Ishikawa (cell line): Measurements from ENCODE around the gene NOS1AP.

Source experiments
- CEBPB ChIP-seq: IDR thresholded peaks from 2 replicates; pipeline ENCODE4 v1.6.1; 2012
- CREB1 ChIP-seq: IDR thresholded peaks from 2 replicates; pipeline ENCODE4 v1.6.1; 2012; ENCODE audit warnings: low read depth
- EGR1 ChIP-seq: IDR thresholded peaks from 2 replicates; pipeline ENCODE4 v1.6.1; 2012
- EP300 ChIP-seq: IDR thresholded peaks from 2 replicates; pipeline ENCODE4 v1.6.1; 2012; ENCODE audit warnings: borderline replicate concordance
- FOXM1 ChIP-seq: IDR thresholded peaks from 2 replicates; pipeline ENCODE4 v1.6.1; 2012; ENCODE audit warnings: low read depth, borderline replicate concordance
- NFIC ChIP-seq: IDR thresholded peaks from 2 replicates; pipeline ENCODE4 v1.6.1; 2012
- RAD21 ChIP-seq: IDR thresholded peaks from 2 replicates; pipeline ENCODE4 v1.6.1; 2012; ENCODE audit warnings: low read depth
- REST ChIP-seq: IDR thresholded peaks from 2 replicates; pipeline ENCODE4 v1.6.1; 2012; ENCODE audit warnings: low read depth, mild to moderate bottlenecking
- TAF1 ChIP-seq: IDR thresholded peaks from 2 replicates; pipeline ENCODE4 v1.6.1; 2012; ENCODE audit warnings: low read depth, mild to moderate bottlenecking
- TCF12 ChIP-seq: IDR thresholded peaks from 2 replicates; pipeline ENCODE4 v1.6.1; 2012; ENCODE audit warnings: low read depth
- TEAD4 ChIP-seq: IDR thresholded peaks from 2 replicates; pipeline ENCODE4 v1.6.1; 2012
- USF1 ChIP-seq: IDR thresholded peaks from 2 replicates; pipeline ENCODE4 v1.6.1; 2012
- YY1 ChIP-seq: IDR thresholded peaks from 2 replicates; pipeline ENCODE4 v1.6.1; 2012; ENCODE audit warnings: low read depth
- ZBTB7A ChIP-seq: IDR thresholded peaks from 2 replicates; pipeline ENCODE4 v1.6.1; 2012; ENCODE audit warnings: low read depth
- TF ChIP-seq, protein P1 (sequence below): IDR thresholded peaks from 2 replicates; pipeline ENCODE4 v1.6.1; 2012

The NOS1AP gene

GRCh38 chr1:162193815-162194214, 124.3 kb downstream of the NOS1AP start:
- peak; percentile 39; the same call in 1 of the 2 replicates for TF ChIP-seq TCF12
- TF ChIP-seq TEAD4, result no peak
- TF ChIP-seq EP300, result no peak
- no peak for TF ChIP-seq EGR1
- TF ChIP-seq NFIC, result peak; percentile 71

GRCh38 chr1:162195567-162195966, 126.1 kb downstream of the NOS1AP start:
- no peak for TF ChIP-seq ZBTB7A

DNA sequence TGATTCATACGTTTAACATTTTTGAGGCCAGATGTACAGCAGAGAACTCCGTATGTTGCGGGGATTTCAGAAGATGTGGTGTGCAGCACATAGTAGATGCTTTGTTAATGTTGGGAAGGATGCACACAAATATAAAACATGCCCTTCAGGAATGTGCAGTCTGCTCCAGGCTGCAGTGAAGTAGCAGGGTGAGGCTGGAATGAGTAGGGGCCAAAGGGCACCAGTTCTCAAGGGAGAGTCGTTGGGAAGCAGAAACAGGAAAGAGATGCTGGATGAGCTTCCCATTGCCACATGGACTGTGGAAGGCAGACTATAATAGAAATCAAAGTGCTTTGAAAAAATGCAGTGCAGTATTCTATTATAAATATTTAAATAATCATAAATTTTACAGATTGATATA, 126.9 kb downstream of the NOS1AP start:
- no peak for TF ChIP-seq TEAD4
- TF ChIP-seq TAF1, result no peak
- TF ChIP-seq NFIC, result no peak
- TF ChIP-seq, protein P1, sequence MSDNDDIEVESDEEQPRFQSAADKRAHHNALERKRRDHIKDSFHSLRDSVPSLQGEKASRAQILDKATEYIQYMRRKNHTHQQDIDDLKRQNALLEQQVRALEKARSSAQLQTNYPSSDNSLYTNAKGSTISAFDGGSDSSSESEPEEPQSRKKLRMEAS, result no peak
- no peak for TF ChIP-seq EP300
- TF ChIP-seq REST, result no peak
- no peak for TF ChIP-seq RAD21
- no peak for TF ChIP-seq EGR1
- TF ChIP-seq YY1, result no peak
- TF ChIP-seq FOXM1, result no peak
- TF ChIP-seq CEBPB, result no peak
- TF ChIP-seq CREB1, result no peak
- TF ChIP-seq ZBTB7A, result no peak
- TF ChIP-seq TCF12, result no peak
- no peak for TF ChIP-seq USF1

GRCh38 chr1:162197041-162197531, 127.6 kb downstream of the NOS1AP start:
- TF ChIP-seq CEBPB (no peak), FOXM1 (no peak), EGR1 (no peak)

- TF ChIP-seq REST (no peak), RAD21 (no peak), YY1 (no peak), TAF1 (no peak), ZBTB7A (no peak), CEBPB (no peak), USF1 (no peak), NFIC (no peak), EGR1 (no peak), EP300 (no peak), CREB1 (no peak), TCF12 (no peak), FOXM1 (no peak), TEAD4 (no peak)
- TF ChIP-seq, protein P1, result no peak
Observed at GRCh38 chr1:162197615-162198421, 128.3 kb downstream of the NOS1AP start.

DNA sequence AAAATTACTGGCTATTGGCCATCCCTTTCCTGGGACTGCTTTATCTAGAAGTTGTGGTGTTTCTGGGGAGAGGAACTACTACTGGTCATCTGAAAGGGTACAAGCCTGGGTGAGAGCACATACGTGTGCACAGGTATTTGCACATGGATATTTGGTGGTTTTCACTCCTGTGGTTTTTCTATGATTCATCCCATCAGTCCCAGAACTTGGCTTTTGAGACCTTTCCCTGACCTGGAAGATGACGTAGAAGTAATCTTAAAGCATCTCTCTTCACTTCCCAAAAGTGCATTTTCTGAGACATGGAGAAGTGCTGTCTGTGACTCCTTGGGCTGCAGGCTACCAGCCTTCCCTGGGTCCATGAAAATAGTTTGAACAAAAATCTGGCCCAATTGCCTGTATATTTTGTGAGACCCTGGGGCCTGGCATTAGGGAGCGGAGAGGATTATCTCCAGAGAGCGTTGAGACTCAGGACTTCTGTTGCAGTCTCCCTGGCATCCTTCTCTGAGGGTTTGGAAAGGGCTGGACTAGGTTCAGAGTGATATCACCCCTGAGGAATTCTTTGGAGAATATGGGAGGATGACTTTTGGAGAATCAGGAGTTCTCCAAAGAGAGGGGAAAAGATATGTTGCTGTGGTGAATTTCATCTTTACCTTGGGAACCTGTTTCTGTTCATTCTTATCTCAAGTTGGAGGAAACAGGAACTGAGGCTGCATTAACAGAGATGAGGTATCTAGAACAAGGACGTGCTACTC, 130.8 kb downstream of the NOS1AP start:
- TF ChIP-seq YY1, result no peak
- no peak for TF ChIP-seq NFIC
- no peak for TF ChIP-seq CEBPB
- no peak for TF ChIP-seq TCF12
- TF ChIP-seq EP300, result no peak
- no peak for TF ChIP-seq REST
- TF ChIP-seq EGR1, result no peak
- TF ChIP-seq, protein P1, result no peak
- TF ChIP-seq USF1, result no peak
- no peak for TF ChIP-seq ZBTB7A
- TF ChIP-seq TAF1, result no peak
- TF ChIP-seq TEAD4, result no peak
- no peak for TF ChIP-seq CREB1
- no peak for TF ChIP-seq RAD21
- no peak for TF ChIP-seq FOXM1
